SK-N-SH (cell line): ENCODE measurements around the gene TMEM132D. TPM values are rescaled to one million over a fixed set of nuclear protein-coding genes. Genes with fewer than 3 reads are reported as not detected.

Source experiments
- CTCF ChIA-PET: fragments of 300-600, 350-600 bp; formaldehyde crosslinking; extraction: SDS; loops from one replicate; lab custom pipeline; 2021; lab: Yijun Ruan, JAX
- POLR2A ChIA-PET: fragments of 350-600 bp; sonication (Branson Sonifier 250); formaldehyde crosslinking; extraction: SDS; loops from one replicate; lab custom pipeline; 2020; ENCODE audit warnings: antibody characterized with exemption, inconsistent platforms; lab: Yijun Ruan, JAX
- DNase-seq: peaks from one replicate; pipeline ENCODE4 v3.0.0; 2012
- H2AFZ ChIP-seq: fragments of 200-600 bp; sonication (generic); 2 replicates; pipeline ENCODE4 v1.8.1; 2016; ENCODE audit warnings: antibody characterized with exemption, mild to moderate bottlenecking, low read depth
- H3F3A ChIP-seq: fragments of 200-600 bp; sonication (generic); replicated peaks from 2 replicates; pipeline ENCODE3; 2016; ENCODE audit warnings: antibody characterized with exemption, mild to moderate bottlenecking; ENCODE audit not compliant: insufficient read depth
- H3K27ac ChIP-seq, 2 experiments: fragments of 200-500 bp in 1 of 2; fragments of 200-600 bp in 1 of 2; sonication (Bioruptor generic) in 1 of 2; sonication (generic), shearing (Covaris generic) in 1 of 2; 2 replicates each; pipeline versions ENCODE4 v1.5.1 to v1.6.1; 2014 to 2016; ENCODE audit warnings: low read depth in 2 of 2, inconsistent platforms in 1 of 2, low read length in 1 of 2, mild to moderate bottlenecking in 1 of 2, mixed read lengths in 1 of 2
- H3K27me3 ChIP-seq: fragments of 200-600 bp; sonication (generic), shearing (Covaris generic); 2 replicates; pipeline ENCODE4 v1.6.1; 2016; ENCODE audit warnings: mixed run types; ENCODE audit not compliant: insufficient read depth
- H3K36me3 ChIP-seq, 2 experiments: fragments of 200-500 bp in 1 of 2; fragments of 200-600 bp in 1 of 2; sonication (Bioruptor generic) in 1 of 2; sonication (generic) in 1 of 2; replicated peaks in 1 of 2; 2 replicates each; pipeline versions ENCODE3 to v1.5.1; 2014 to 2016; ENCODE audit warnings: low read length in 1 of 2, mild to moderate bottlenecking in 1 of 2; ENCODE audit not compliant: insufficient read depth in 2 of 2, control insufficient read depth in 1 of 2
- H3K4me1 ChIP-seq, 2 experiments: fragments of 200-500 bp in 1 of 2; fragments of 200-600 bp in 1 of 2; sonication (Bioruptor generic) in 1 of 2; sonication (generic), shearing (Covaris generic) in 1 of 2; 2 replicates each; pipeline versions ENCODE4 v1.5.1 to v1.6.1; 2014 to 2016; ENCODE audit warnings: low read depth in 1 of 2, low read length in 1 of 2, mixed run types in 1 of 2; ENCODE audit not compliant: insufficient read depth in 2 of 2, control insufficient read depth in 1 of 2
- H3K4me2 ChIP-seq: fragments of 200-600 bp; sonication (generic), shearing (Covaris generic); 2 replicates; pipeline ENCODE4 v1.6.1; 2017; ENCODE audit warnings: mixed run types
- H3K4me3 ChIP-seq, 2 experiments: fragments of 200-500 bp in 1 of 2; fragments of 200-600 bp in 1 of 2; sonication (Bioruptor generic) in 1 of 2; sonication (generic), shearing (Covaris generic) in 1 of 2; 2 replicates each; pipeline versions ENCODE4 v1.5.1 to v1.8.1; 2014 to 2016; ENCODE audit warnings: low read depth in 2 of 2, inconsistent platforms in 1 of 2, low read length in 1 of 2, mild to moderate bottlenecking in 1 of 2, mixed read lengths in 1 of 2, moderate library complexity in 1 of 2
- H3K79me2 ChIP-seq: fragments of 200-600 bp; sonication (generic); 2 replicates; pipeline ENCODE4 v1.8.1; 2017; ENCODE audit warnings: mild to moderate bottlenecking; ENCODE audit not compliant: insufficient read depth
- H3K9ac ChIP-seq: fragments of 200-600 bp; sonication (generic); 2 replicates; pipeline ENCODE4 v1.6.1; 2017; ENCODE audit warnings: mixed run types
- H3K9me2 ChIP-seq: fragments of 200-600 bp; sonication (generic); 2 replicates; pipeline ENCODE4 v1.6.1; 2017; ENCODE audit warnings: mixed run types
- H3K9me3 ChIP-seq: fragments of 200-600 bp; sonication (generic); 2 replicates; pipeline ENCODE4 v1.6.1; 2017; ENCODE audit warnings: mixed run types, mild to moderate bottlenecking, moderate library complexity
- H4K20me1 ChIP-seq: fragments of 200-600 bp; sonication (generic); 2 replicates; pipeline ENCODE4 v1.6.1; 2017; ENCODE audit warnings: mild to moderate bottlenecking, mixed run types; ENCODE audit not compliant: insufficient read depth
- CHD2 ChIP-seq: fragments of 150-350 bp; IDR thresholded peaks from 2 replicates; pipeline ENCODE4 v1.6.1; 2018; ENCODE audit warnings: low read length; ENCODE audit not compliant: partially characterized antibody
- EZH2phosphoT487 ChIP-seq: fragments of 200-600 bp; sonication (generic); IDR thresholded peaks from 2 replicates; pipeline ENCODE4 v1.6.1; 2017; ENCODE audit warnings: low read depth, mixed run types, mild to moderate bottlenecking, antibody characterized with exemption, moderate library complexity, borderline replicate concordance
- GATA2 ChIP-seq: sonication (generic); formaldehyde crosslinking; IDR thresholded peaks from 2 replicates; pipeline ENCODE4 v1.5.0; 2020; ENCODE audit warnings: mild to moderate bottlenecking, missing genetic modification reagents
- MAX ChIP-seq: IDR thresholded peaks from 2 replicates; pipeline ENCODE4 v1.4.0; 2012; ENCODE audit warnings: low read depth
- MEF2A ChIP-seq: IDR thresholded peaks from 2 replicates; pipeline ENCODE4 v1.4.0; 2012; ENCODE audit warnings: low read depth, borderline replicate concordance
- NFIC ChIP-seq: IDR thresholded peaks from 2 replicates; pipeline ENCODE4 v1.4.0; 2012; ENCODE audit warnings: borderline replicate concordance
- RAD21 ChIP-seq: IDR thresholded peaks from 2 replicates; pipeline ENCODE4 v1.6.1; 2012; ENCODE audit warnings: mild to moderate bottlenecking, low read length
- RCOR1 ChIP-seq: fragments of 150-350 bp; IDR thresholded peaks from 2 replicates; pipeline ENCODE4 v1.6.1; 2017; ENCODE audit warnings: antibody characterized with exemption, low read length
- REST ChIP-seq: IDR thresholded peaks from 2 replicates; pipeline ENCODE4 v1.6.1; 2012; ENCODE audit warnings: mild to moderate bottlenecking, low read depth, low read length, moderate library complexity
- RXRA ChIP-seq: IDR thresholded peaks from 2 replicates; pipeline ENCODE4 v1.4.0; 2012; ENCODE audit warnings: low read depth, mild to moderate bottlenecking, borderline replicate concordance
- TCF12 ChIP-seq: IDR thresholded peaks from 2 replicates; pipeline ENCODE4 v1.4.0; 2012
- TEAD4 ChIP-seq: IDR thresholded peaks from 2 replicates; pipeline ENCODE4 v1.4.0; 2012; ENCODE audit warnings: mild to moderate bottlenecking, borderline replicate concordance; ENCODE audit not compliant: insufficient read depth
- YY1 ChIP-seq: IDR thresholded peaks from 2 replicates; pipeline ENCODE4 v1.4.0; 2012; ENCODE audit warnings: low read depth, mild to moderate bottlenecking
- WGBS: methylation state at CpG from one replicate; pipeline ENCODE4 v1.1.6; 2017; ENCODE audit warnings: low lambda C conversion rate; 5-methylcytosine and 5-hydroxymethylcytosine counted together
- polyA plus RNA-seq, 3 experiments: library from polyadenylated mRNA; depleted of rRNA; stranded (reverse); fragments of >200 nt; gene quantifications; 2 replicates each; pipeline ENCODE4 v1.2.3, GENCODE V29; 2012
- TF ChIP-seq, protein P1 (sequence below): fragments of 150-350 bp; IDR thresholded peaks from 2 replicates; pipeline ENCODE4 v1.6.1; 2017; ENCODE audit warnings: antibody characterized with exemption, low read length, low read depth, borderline replicate concordance

Gene TMEM132D
- polyA plus RNA-seq, 1 of the 3 experiments (the other 2 are of a cell fraction) = not detected

DNA sequence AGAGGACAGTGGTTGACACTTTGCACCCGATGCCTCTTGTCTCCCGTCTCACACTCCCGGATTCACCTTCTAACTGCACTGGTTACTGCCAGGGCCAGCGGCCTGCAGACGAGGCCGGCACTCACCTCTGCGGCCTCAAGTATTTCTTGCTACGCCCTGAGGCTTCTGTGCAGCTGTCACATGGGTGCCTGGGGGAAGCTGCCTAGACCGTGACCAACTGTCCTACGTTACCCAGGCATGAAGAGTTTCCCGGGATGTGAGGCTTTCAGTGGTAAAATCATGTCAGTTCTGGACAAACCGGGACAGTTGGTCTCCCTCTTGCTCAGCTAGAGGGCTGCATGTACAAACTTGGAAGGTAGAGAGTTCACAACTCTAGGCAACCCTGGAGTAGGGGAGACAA lies 776.1 kb downstream of the TMEM132D start:
- no peaks in the 10 kb centered on the region for H3F3A ChIP-seq
- CTCF ChIA-PET = interaction anchor here (0.9 kb wide), 1 partner anchor 9 kb away, joined by 3 read pairs; no protein-coding TSS in a partner anchor
- no peaks in the 10 kb centered on the region for H3K9me3 ChIP-seq
- H3K9me2 ChIP-seq = no peaks in the 10 kb centered on the region
- no peaks in the 10 kb centered on the region for H3K79me2 ChIP-seq
- H3K27me3 ChIP-seq = no peaks in the 10 kb centered on the region
- H3K4me3 ChIP-seq = no peak overlapping the region
- H3K27ac ChIP-seq = no peak overlapping the region
- H2AFZ ChIP-seq = no peak overlapping the region
- H3K4me2 ChIP-seq = no peak overlapping the region
- DNase-seq = no peak
- no peaks in the 10 kb centered on the region for H3K36me3 ChIP-seq
- POLR2A ChIA-PET = no interaction called here
- TF ChIP-seq RCOR1 (no peak), YY1 (no peak), MEF2A (no peak), EZH2phosphoT487 (no peak), NFIC (no peak), TEAD4 (no peak), MAX (no peak), RAD21 (no peak)
- 58% methylated on average over 11 of the region's 12 CpGs for WGBS
- H3K9ac ChIP-seq = no peak overlapping the region
- H4K20me1 ChIP-seq = no peaks in the 10 kb centered on the region
- no peaks in the 10 kb centered on the region for H3K4me1 ChIP-seq

- Histone ChIP-seq H3K4me1 (no peaks in the 10 kb centered on the region), H2AFZ (no peak overlapping the region), H3K4me2 (no peak overlapping the region)
- TF ChIP-seq, protein P1, sequence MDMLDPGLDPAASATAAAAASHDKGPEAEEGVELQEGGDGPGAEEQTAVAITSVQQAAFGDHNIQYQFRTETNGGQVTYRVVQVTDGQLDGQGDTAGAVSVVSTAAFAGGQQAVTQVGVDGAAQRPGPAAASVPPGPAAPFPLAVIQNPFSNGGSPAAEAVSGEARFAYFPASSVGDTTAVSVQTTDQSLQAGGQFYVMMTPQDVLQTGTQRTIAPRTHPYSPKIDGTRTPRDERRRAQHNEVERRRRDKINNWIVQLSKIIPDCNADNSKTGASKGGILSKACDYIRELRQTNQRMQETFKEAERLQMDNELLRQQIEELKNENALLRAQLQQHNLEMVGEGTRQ = no peak
- TF ChIP-seq CHD2 = no peak
- TF ChIP-seq, all 33 proteins: peak for 0
- H3K79me2 ChIP-seq = no peaks in the 10 kb centered on the region
- no peaks in the 10 kb centered on the region for H3F3A ChIP-seq
- POLR2A ChIA-PET = no interaction called here
- no peaks in the 10 kb centered on the region for H3K27me3 ChIP-seq
- H4K20me1 ChIP-seq = no peaks in the 10 kb centered on the region
- no peak for DNase-seq
- H3K36me3 ChIP-seq = no peaks in the 10 kb centered on the region
- CTCF ChIA-PET = no interaction called here
- H3K4me3 ChIP-seq = no peak overlapping the region
- no peaks in the 10 kb centered on the region for H3K9me3 ChIP-seq
- no peak overlapping the region for H3K9ac ChIP-seq
- H3K9me2 ChIP-seq = no peaks in the 10 kb centered on the region
- 59% methylated on average over 9 of the region's 9 CpGs for WGBS
- no peak overlapping the region for H3K27ac ChIP-seq
Observed at GRCh38 chr12:129127211-129127610, 776.6 kb downstream of the TMEM132D start.

DNA sequence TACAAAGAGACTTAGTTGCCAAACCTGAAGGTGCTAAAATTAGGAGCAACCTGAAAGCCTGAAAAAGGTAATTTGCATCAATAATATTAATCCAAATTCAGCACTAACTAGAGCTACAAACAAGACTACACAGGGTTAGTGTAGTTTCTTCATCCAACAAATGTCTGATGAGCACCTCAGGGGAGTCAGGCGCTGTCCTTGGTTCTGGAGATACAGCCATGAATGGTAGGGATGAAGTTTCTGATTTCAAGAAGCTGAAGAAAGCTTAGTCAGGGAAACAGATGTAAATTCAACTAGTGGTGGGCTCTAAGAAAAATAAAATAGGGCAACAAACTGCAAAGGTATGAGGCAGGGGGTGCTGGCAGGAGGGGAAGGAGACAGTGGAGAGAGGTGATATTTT lies 784.3 kb downstream of the TMEM132D start:
- Histone ChIP-seq H3K4me3 (no peak overlapping the region), H3F3A (no peaks in the 10 kb centered on the region), H3K9me2 (no peaks in the 10 kb centered on the region), H3K27ac (no peak overlapping the region), H3K9ac (no peak overlapping the region), H3K36me3 (no peaks in the 10 kb centered on the region), H3K4me1 (no peaks in the 10 kb centered on the region), H3K79me2 (no peaks in the 10 kb centered on the region), H4K20me1 (no peaks in the 10 kb centered on the region), H3K4me2 (no peak overlapping the region), H3K27me3 (no peaks in the 10 kb centered on the region), H2AFZ (no peak overlapping the region), H3K9me3 (no peaks in the 10 kb centered on the region)
- no peak for DNase-seq
- CTCF ChIA-PET = interaction anchor here (1.6 kb wide), 1 partner anchor 8 kb away, joined by 3 read pairs; no protein-coding TSS in a partner anchor
- POLR2A ChIA-PET = no interaction called here
- 18% methylated on average over 1 of the region's 1 CpG for WGBS
- TF ChIP-seq RXRA (no peak), REST (no peak), GATA2 (CRISPR knock-in tag) (no peak), TCF12 (no peak)
